AG20443 (cell line): ENCODE results near the gene KIF26A.

Source experiments
- DNase-seq: peaks from one replicate; pipeline ENCODE4 v3.0.0; 2012; ENCODE audit warnings: low spot score, mixed read lengths

KIF26A gene

DNA sequence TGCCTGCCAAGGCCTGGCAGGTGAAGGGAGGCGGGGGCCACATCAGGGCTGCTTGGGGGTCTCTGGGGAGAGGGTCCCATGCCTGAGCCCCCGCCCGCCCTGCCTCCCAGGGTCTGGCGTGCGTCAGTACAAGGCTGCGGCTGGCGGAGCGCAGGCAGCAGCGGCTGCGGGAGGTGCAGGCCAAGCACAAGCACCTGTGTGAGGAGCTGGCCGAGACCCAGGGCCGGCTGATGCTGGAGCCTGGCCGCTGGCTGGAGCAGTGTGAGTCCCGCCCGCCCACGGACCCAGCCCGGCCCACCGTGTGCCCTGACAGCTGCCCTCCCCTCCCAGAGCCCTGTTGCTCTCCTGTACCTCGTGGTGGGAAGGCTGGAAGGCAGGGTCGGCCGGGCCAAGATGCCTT lies 40.7 kb downstream of the KIF26A start:
- DNase-seq: no peak

GRCh38 chr14:104179564-104180129 lies 41.3 kb downstream of the KIF26A start:
- DNase-seq: no peak

DNA sequence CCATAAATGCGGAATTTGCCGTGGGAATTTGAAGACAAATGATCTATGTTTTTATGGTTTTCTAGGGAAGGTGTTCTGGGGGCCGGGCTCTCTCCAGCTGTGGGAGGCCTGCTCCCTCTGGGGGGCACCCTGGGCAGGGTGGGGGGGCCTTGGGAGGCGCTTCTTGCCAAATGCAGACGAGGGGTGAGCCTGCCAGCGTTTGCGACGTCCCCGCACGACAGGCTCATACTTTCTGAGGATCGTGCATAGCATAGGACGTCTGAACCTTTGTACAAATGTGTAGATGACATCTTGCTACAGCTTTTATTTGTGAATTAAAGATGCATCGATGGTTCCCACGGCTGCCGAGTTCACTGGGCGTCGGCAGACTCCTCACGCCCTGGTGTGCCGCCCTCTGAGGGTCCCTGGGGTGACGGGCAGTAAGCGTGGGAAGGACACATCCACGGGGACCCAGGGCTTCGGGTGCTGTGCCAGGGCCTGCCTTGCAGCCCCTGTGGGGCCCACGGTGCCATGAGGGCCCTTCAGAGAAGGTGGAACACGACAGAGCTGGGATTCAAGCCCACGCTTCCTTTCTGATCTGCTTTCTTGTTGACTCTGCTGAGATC lies 42.3 kb downstream of the KIF26A start:
- DNase-seq: no peak

DNA sequence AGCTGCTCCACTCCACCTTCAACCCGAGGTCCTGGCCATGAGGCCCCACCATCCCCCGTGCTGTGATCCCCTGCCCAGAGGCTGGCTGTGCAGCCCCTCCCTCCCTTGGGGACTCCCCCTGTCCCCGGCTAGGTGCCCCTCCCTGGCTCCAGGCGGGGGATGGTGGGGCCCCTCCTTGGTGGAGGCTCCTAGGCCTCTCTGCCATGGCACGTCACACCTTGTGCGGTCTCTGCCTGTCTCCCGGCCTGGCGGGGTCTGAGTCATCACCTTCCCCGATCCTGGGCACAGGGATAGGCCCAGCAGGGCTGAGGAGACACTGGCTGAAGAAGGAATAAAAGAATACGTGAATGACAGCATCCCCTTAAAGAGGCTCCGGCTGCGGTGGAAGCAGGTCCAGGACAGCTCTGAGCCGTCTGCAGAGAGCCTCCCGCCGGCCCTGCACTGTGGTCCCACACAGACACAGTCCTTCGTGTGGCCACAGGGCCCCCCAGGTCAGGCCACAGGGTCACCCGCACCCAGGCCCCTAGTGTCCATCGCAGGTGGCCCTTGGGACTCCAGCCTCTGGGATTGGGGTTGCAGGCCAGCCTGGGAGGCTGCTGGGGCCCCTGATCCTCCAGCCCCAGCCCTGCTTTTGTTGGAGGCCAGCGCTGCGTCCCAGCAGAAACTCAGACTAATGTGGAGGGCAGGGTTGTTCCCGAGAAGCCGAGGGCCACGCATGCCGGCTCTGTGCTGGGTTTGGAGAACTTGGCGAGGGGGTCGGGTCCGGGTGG lies 43.6 kb downstream of the KIF26A start:
- DNase-seq: no peak

GRCh38 chr14:104182857-104183425 lies 44.6 kb downstream of the KIF26A start:
- DNase-seq: no peak

GRCh38 chr14:104183796-104184195 lies 45.4 kb downstream of the KIF26A start:
- DNase-seq: no peak

DNA sequence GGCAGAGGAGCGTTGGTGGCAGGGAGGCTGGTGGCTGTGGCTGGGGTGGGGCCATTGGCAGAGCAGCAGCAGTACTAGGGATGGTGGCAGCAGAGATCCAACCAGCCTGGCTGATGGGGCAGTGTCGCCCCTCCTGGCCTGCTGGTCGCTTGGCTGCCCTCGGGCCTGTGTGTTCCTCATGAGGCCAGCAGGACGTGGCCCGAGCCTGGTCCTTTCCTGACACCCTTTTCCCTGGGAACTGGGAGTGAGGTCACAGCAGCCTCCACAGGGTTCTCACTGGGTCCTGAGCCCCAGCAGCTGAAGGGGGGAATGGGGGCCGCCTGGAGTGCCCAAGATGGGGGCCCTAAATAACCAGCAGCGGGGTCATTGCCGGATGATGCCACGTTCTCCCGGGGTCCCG lies 46.1 kb downstream of the KIF26A start:
- no peak for DNase-seq

GRCh38 chr14:104184911-104185499 lies 46.6 kb downstream of the KIF26A start:
- DNase-seq: no peak

DNA sequence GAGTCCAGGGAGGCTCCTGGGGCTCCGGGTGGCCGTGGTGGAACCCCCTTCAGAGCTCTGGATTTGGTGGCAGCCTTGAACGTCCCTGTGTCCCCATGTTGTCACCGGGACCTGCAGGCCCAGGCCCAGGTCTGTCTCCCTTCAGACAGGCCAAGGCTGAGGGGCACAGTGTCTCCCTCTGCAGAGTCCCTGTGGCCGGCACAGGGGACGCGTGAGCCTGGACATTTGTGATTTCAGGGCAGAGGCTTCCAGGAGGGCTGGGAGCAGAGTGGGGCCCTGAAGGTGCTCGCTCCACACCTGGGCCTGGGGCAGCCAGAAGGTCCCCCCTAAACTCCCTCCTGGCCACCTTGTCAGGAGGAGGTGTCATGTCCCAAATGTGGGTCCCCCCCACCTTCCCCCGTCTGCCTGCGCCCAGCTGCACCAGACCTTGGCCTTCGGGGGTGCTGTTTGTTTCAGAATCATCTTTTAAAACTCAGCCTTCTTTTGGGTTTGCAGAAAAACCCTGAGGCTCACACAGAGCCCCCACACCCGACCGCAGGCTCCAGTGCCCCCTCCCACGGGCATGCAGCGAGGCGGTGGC lies 47.6 kb downstream of the KIF26A start:
- no peak for DNase-seq

- DNase-seq: no peak
Observed at GRCh38 chr14:104186575-104186974, 48.2 kb downstream of the KIF26A start.

GRCh38 chr14:104187121-104187889 lies 48.9 kb downstream of the KIF26A start:
- DNase-seq: no peak

GRCh38 chr14:104187931-104188726 lies 49.7 kb downstream of the KIF26A start:
- no peak for DNase-seq

GRCh38 chr14:104188727-104189400 lies 50.5 kb downstream of the KIF26A start:
- no peak for DNase-seq

DNA sequence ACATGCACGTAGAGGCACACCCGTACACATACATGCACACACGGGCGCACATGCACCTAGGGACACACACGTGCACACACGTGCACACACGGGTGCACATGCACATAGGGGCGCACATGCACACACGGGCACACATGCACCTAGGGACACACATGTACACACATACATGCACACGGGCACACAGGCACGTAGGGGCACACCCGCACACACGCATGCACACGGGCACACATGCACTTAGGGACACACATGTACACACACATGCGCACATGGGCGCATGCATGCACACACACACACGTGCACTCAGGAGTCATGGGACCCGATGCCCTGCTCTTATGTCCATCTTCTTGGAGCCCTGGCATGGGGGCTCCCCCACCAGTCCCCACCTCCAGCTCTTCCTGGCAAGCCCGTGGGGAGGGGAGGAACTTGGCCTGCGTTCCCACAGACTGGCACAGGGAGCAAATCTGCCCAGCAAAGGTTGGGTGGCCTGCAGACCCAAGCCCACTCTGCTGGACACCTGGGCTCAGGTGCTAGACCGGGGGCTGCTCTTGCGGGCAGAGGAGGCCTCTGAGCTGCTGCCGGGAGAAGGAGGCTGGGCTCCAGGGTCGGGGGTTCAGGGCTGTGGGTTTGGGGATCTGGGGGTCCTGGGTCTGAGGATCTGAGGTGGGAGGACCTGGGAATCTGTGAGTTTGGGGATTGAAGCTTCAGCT lies 51.4 kb downstream of the KIF26A start:
- DNase-seq: no peak

- no peak for DNase-seq
Observed at GRCh38 chr14:104190396-104191000, 52.1 kb downstream of the KIF26A start.

- no peak for DNase-seq
Observed at GRCh38 chr14:104191409-104191997, 53.1 kb downstream of the KIF26A start.

- no peak for DNase-seq
Observed at GRCh38 chr14:104192146-104192882, 53.9 kb downstream of the KIF26A start.

- no peak for DNase-seq
Observed at GRCh38 chr14:104192883-104193245, 54.5 kb downstream of the KIF26A start.
